ENCODE results near the gene SLC7A1.

The SLC7A1 gene

DNA sequence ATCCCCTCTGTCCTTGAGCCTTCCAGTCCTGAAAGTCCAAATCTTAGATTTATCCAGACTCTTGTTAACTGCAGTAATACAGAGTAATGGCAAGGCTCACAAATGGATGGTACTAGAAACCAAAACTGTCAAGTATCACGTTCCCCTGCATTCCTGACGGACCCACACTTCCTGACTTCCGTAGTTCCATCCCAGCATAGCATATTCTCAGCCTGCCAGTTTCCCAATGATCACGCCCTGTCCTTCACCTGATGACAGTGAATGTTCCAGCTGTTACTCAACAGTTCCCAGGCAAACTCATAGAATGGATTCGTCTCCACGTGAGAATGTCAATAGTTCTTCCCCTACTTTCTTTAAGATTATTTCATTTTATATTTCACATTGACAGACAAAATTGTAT lies 33.6 kb downstream of the SLC7A1 start:
- DNase-seq (ENCODE audit: low spot score), result no peak

DNA sequence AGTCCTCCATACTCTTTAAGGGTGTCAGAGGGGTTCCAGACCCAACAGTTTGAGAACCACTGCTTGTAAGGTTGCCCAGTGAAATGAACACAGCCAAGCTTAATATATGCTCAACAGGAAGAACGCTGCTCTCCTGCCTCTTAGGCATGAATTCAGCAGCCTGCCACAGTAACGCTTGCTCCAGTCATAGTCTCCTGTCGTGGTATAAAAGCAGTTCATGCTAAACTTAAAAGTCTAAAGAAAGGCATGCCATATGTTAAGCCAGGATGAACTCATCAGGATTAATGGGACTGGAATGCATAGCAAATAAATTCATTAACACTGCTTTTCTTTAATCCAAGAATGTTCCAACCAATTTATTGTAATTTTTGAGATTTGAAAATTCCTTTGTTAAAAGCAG lies 38.7 kb downstream of the SLC7A1 start:
- no peak for DNase-seq (ENCODE audit: low spot score)

DNA sequence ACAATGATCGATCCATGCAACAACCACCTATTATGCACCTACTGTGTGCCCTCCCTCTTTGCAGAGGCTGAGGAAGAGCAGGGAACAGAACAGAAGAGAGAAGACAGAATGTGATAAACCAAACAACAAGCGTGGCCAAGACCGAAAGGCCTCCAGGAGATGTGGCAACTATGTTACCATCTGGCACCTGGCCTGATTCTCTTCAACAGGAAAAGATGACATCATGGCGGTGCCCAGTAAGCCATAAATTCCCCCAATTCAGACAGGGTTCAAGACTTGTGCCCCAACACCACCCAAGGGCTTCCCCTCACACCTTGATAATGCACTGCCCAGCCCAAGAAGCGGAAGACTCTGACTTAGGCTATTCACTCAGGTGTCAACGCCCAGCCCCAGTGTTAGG lies 44.3 kb downstream of the SLC7A1 start:
- DNase-seq (ENCODE audit: low spot score), result no peak

DNA sequence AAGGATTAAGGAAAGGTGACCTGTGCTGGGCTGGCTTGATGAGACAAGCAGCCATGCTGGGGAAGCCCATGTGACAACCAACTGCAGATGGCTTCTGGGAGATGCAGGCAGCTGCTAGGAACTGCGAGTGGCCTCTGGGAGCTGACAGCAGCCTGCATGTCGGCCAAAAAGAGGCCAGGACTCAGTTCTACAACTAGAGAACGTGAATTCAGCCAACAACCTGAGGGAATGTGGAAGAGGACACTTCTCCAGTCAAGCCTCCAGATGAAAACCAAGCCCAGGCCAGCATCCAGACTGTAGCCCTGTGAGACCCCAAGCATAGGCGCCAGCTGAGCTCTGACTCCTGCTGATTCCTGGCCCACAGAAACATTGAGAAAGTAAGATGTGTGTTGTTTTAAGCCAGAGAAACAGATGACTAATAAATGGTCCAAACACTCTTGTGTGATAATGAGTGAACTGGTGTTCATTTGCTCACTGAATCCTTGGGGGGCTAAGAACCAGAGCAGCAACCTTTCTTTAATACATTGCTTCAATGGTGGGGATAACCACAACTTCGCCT lies 45.0 kb downstream of the SLC7A1 start:
- DNase-seq (ENCODE audit: low spot score), result no peak

DNA sequence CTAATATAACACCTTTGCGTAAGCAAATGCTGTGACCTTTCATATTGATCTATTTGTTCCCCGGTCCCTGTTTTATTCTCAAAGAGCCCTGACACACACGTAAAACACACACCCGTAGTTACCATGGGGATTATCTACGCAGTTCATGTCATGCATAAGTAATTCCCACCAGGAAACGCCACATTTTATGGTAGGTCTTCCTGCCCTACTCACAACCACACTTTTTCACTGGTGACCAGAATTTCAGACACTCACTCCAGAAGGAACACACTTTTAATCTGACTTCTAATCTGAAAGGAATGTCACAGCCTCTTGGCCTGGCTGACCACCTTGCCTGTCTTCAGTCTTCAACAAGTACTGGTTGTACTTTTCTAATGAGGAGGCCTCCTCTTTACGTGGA lies 46.8 kb downstream of the SLC7A1 start:
- DNase-seq (ENCODE audit: low spot score), result no peak

DNA sequence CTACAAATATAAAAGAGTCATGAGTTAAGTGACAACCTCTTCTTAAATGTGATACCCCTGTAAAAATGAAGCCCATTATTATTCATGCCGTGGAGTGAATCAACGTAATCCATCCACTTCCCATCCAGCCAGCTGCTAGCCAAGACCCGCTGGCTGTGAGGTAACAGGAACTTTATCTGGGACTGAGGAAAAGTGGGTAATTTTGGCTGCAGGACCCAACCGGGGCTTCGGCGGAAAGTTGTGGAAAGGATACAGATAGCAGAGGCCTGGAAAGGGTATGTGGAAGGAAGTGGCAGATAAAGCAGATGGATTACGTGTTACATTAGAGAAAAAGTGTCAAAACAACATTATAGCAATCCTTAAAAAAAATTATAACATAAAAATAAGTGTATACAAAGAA lies 48.3 kb downstream of the SLC7A1 start:
- no peak for DNase-seq (ENCODE audit: low spot score)

DNA sequence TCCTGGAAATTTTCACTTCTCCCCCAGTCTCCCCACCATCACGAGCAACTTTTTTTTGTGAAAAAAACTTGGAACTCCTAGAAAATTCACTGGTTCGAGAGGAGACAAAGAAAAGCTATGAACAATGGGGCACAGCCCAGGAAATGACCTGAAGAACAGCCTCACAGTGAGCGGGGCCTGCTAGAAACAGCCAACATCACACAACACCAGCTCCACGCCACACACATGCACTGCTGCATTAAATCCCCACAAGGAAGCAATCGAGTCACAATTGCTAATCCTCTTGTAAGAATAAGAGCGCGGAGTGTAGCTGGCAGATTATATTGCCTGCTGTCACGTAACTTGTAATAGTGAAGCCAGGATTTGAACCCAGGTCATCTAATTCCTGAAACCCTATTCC lies 48.8 kb downstream of the SLC7A1 start:
- DNase-seq (ENCODE audit: low spot score), result no peak

DNA sequence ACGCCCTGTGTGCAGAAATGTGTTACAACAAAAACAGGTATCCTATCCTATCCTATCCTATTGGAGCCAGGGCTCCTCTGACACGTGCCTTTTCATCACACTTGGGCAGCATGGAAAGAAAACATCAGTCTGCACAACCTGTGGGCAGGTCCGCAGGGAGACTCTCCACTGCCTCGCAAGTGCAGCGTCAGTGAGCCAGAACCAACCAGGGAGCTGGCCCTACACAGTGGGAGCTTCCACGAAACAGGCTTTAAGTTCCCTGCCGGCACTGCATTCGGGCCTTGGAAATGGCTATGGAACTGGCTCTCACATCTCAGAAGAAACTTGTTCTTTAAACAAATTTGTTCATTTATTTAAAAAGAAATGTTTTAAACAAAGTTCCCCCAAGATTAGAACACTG lies 49.5 kb downstream of the SLC7A1 start:
- DNase-seq (ENCODE audit: low spot score), result no peak

DNA sequence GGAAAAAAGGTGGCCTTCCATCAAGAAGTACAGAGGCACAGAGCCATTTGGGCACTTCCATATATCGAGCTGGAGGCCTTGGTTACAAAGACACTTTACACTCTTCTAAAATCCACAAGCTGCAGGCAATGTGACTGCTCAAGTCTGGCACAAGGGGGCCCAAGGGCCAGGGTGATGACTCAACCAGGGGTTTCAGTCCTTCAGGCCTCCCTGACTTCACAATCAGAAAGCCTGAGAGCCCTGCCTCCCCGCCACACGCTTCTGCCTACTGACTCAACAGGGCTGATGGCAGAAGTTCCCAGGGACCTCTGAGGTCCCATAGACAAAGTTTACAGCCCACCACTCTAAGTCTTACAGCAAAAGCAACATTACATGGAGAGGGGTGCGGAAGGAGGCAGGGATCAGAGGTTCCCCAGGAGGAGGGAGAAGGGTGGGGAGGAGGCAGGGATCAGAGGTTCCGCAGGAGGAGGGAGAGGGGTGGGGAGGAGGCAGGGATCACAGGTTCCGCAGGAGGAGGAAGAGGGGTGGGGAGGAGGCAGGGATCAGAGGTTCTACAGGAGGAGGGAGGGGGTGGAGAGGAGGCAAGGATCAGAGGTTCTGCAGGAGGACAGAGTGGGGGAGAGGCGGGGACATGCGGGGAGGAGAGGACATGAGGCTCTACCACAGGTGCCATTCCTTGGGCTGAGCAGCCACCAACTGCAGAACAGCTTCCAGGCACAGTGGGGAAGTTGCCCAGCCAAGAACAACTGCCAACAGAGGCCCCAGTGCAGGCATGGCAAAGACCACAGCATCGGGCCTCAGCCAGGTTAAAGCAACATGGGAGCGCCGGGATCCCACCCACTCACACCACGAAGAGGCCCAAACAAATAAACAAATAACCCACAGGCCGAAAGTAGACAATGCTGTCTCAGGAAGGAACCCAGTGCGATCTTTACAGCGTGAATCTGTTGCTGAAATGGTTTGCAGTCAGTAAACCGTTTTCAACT lies 52.0 kb downstream of the SLC7A1 start:
- no peak for DNase-seq (ENCODE audit: low spot score)

DNA sequence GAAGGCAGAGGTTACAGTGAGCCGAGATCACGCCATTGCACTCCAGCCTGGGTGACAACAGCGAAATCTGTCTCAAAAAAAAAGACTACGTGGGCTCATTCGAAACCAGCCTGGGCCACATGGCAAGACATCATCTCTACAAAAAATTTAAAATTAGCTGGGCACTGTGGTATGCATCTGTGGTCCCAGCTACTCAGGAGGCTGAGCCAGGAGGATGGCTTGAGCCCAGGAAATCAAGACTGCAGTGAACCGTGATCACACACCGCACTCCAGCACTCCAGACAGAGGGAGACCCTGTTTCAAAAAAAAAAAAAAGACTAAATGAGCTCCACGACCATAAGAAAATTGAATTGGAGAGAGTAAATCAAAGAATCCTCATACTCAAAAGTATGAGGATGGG lies 53.1 kb downstream of the SLC7A1 start:
- DNase-seq (ENCODE audit: low spot score), result no peak

DNA sequence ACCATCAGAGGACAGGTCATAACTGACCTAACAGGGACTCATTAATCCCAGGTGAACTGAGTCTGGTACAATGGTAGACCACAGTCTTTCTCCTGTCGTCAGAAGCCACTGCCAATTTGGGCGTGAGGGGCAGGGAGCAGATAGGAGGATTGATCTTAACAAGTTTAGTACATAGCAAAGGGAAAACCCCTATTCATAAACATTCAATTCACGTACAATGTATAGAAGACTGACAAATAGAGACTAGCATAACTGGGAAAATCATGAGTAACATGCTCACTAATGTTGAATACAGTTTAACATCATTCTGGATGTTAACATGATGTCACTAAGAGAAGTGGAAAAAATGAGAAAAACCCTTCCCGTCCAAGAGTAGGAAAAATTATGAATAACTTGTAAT lies 54.1 kb downstream of the SLC7A1 start:
- DNase-seq (ENCODE audit: low spot score), result no peak

DNA sequence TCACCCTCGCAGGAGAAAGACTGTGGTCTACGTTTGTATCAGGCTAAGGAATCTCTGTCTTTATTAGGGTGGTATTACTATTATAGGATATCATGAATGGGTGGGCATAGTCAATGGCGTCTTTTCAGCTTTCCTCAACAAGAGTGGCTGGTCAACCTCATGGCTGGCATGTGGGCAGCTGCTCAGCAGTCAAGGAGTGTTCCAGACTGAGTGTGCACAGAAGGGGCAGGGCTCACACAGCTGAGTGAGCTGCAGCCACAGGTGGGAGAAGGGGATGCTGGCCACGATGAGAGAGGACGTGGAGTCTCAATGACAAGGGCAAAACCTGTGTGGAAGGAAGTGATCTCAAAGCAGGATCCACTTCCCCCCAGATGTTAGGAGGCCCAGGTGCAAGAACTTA lies 54.7 kb downstream of the SLC7A1 start:
- no peak for DNase-seq (ENCODE audit: low spot score)

DNA sequence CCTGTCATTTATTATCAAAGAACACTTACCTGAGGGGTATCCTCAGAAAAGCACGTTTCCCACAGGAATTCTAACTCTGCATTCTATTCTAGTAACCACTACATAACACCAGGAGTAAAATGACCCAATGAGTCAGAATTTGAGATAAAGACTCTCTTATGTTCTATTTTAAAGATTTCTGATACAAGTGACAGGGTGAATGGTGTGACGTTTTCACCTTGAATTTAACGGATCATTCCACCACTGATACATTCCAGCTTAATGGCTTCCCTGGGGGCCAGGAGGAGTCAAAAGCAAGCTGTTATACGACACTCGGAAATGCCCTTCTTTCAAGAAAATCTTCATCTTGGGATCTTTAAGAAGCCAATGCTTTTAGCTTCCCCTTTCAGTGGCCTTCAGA lies 55.2 kb downstream of the SLC7A1 start:
- DNase-seq (ENCODE audit: low spot score), result no peak

DNA sequence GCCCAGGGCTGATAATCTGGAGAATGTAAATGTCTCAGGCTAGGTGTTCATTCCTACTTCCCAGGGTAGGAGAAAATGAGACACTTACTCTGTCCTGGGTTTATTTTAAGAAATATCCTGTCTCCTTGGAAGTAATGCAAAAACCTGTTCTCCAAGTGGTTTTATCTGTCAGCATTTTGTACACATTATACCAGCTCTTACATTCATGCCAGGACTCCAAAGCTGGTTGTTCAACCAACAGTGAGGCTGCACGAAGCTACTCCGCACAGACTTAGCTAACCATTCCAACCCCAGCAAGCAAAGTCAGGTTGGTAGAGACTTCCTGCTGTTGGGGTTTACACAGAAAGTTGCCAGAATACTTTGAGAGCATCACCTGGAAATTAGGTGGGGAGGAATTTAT lies 55.6 kb downstream of the SLC7A1 start:
- DNase-seq (ENCODE audit: low spot score), result no peak

DNA sequence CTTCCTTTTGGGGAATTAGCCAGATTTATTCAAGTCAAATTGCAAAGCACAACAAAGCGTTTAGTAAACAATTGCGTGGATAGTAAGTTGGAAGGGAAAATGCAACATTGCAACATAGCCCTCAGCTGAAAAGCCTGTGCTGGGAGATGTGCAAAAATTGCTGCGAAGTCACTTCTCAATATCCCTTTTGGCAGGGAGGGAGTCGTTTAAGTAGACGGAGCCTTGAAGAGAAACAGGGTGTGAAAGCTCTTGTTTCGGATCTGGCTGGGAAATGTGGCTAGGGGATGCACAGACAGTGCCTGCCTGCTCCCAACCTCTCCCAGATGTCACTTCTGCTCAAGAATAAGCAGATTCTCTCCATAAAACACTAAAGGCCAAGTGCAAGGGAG lies 56.8 kb downstream of the SLC7A1 start:
- no peak for DNase-seq (ENCODE audit: low spot score)

DNA sequence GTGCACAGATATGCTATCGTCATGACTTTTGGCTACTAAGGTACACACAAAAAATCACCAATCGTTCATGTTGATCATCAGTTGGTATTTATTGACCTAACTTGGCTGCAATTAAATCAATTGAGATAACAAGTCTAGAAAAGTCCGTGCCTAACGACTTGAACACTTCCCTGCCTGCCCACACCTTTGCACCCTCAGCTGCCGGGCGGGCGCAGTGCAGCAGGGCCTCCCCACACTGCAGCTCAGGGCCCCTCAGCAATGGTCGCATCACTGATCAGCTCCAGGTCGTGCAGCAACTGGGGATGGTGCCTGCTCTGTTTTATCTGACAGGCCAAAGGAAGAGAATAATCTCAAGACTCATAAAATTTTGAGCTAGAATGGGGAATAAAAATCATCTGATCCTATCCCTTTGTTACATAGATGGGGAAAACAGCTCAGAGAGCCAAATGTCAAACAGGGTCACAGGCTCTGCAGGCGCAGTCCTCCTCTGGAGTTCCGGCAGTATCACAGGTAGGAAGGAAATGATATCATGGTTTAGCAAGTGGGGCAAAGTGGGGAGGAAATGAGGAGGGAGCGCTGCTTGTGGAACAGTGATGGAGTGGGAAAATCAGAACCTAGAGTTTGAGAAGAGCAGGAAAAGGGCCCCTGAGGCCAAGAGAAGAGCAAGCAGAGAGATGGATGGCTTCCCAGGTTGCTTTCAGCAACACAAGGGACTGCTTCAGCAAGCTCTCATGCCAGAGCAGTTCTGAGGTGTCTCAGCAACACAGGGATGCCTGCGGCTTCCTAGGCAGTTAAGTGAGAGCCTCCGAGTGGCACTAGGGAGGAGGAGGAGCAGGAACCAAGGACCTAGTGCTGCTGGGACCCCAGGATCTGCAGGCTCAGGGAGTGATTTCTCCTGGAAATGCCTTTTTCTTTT lies 57.5 kb downstream of the SLC7A1 start:
- no peak for DNase-seq (ENCODE audit: low spot score)

DNA sequence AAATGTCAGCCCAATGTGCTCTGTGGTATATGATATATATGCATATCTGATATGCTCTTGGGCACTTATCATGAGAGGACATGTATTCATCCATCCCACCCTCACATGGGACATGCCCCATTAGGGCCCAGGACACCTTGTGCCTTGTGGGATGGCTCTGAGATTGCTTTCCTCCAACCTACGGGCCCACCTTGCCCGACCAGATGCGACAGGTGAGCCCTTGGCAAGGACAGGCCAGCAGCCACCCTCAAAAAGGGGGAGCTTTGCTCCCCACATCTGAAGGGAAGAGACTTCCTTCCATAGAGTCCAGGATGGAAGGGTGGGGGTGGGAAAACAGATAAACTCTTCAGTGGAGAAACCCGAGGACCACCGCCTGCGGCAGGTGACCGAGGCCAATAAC lies 58.6 kb downstream of the SLC7A1 start:
- no peak for DNase-seq (ENCODE audit: low spot score)

DNA sequence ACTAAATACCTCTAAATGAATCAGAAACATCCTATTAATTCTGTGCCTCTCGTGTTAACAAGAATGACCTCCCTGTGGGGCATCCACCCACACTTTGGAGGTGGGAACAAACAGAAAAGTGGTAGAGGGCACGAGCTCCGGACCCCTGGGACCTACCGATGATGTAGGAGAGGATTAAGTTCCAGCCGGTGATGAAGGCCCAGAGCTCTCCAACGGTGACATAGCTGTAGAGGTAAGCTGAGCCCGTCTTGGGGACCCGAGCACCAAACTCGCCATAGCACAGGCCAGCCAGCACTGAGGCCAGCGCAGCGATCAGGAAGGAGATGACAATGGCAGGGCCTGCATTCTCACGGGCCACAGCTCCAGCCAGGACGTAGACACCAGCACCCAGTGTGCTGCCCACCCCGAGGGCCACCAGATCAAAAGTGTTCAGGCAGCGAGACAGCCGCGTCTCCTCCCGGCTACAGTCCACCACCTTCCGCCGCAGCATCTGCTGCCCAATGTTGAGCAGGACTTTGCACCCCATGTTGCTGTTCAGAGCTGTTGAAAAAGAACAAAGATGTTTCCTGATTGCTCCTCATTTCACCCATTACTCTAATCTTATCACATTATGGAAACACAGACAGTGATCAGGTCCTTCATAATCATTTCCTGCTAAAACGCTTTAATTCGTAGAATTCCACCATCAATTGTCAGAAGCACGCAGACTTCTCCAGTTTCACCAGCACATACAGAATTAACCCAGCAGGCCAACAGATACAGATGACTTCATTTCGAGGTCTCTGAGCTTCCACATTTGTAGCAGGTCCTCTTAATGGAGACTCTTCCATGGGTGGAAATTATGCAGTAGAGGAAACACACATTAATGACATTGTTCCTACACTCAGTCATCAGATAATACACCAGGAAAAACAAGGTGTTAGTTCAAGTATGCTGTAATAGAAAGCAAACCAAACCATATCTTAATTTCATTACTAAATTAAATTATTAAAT lies 59.5 kb downstream of the SLC7A1 start:
- no peak for DNase-seq (ENCODE audit: low spot score)

DNA sequence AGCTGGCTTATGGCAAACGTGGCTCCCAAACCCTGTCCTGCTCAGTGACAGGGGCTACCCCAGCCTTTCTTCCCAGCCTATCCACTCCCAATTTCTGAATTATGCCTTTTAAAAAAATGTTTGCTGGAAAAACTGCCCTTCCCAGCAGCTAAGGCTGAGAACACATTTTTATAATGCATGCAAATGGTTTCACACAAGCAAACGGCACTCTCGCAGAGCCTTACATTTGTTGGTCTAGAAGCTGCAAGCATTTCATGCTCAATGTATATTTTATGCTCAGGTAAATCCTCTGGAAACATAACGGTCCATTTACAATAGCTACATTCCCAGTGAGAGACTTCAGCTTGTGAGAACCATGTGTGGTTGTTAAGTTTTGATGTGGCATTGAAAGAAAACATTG lies 61.4 kb downstream of the SLC7A1 start:
- no peak for DNase-seq (ENCODE audit: low spot score)

DNA sequence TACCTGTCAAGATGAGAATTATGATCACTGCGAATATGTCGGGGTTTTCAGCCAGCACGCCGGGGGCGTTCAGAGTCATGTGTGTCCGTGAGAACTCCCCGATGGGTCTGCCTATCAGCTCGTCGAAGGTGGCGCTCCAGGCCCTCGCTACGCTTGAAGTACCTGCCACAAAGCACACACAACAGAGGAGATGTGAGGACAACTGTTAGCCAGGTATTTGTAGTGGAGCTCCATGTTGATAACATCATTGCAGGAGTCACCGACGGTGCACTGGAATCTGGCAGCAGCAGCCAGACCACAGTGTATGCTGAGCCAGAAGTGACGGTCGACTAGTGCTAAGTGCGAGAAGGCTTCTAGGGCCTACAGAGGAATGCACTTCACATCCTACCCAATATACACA lies 62.7 kb downstream of the SLC7A1 start:
- DNase-seq (ENCODE audit: low spot score), result no peak

DNA sequence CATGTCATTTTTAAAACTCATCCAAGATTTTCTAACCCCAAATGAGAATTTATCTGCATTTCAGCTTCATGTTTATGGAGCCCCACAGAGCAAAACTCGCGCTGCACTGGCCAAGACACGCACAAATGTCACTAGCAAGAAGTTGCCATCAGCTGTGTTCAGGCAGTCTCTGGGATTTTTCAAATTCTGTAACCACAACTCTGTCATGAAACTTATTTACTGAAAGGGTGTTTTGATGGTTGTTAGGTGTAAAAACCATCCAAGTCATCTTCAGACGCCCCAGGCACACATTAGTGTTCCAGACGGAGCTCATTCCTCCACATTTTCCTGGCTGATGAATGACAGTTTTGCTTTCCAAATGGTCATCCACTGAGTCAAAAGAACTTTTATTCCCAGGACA lies 63.4 kb downstream of the SLC7A1 start:
- DNase-seq (ENCODE audit: low spot score), result no peak

All from SK-N-DZ (cell line).